ENCODE results near the gene KMT5C. TPM values are rescaled to one million over a fixed set of nuclear protein-coding genes. Genes with fewer than 3 reads are reported as not detected.

The KMT5C gene
- total and polyA plus RNA-seq, 2 donors (not counting 1 experiment from before 2014, with no cell fraction given), result 22.2 to 23.6 TPM

- no peak for DNase-seq
- Histone ChIP-seq H3K4me1 (ENCODE audit: control insufficient read depth in 2 of 2, insufficient read depth in 2 of 2, low read length in 2 of 2) (peaks cover 16 to 28% of the 10 kb centered on the region in 2 donors), H4K20me1 (ENCODE audit: control insufficient read depth, insufficient read depth, low read length, poor library complexity, severe bottlenecking) (no peaks in the 10 kb centered on the region), H3K36me3 (replicated peaks in 1 of 2; ENCODE audit: control extremely low read depth in 1 of 2, control insufficient read depth in 1 of 2, extremely low read depth in 1 of 2, insufficient read depth in 2 of 2, low read length in 1 of 2) (peaks cover 0 to 10% of the 10 kb centered on the region in 2 experiments), H3K9ac (ENCODE audit: low read length) (no peak overlapping the region), H3K79me2 (ENCODE audit: control insufficient read depth, insufficient read depth, low read length) (peaks cover 17% of the 10 kb centered on the region), H3K4me2 (replicated peaks; ENCODE audit: low read depth, low read length, poor library complexity, severe bottlenecking) (peak overlapping the region; percentile 99), H3K4me3 (ENCODE audit: control extremely low read depth in 1 of 5, extremely low read depth in 1 of 5, insufficient read depth in 1 of 5, low read depth in 2 of 5, low read length in 4 of 5) (no peak overlapping the region), H3K27me3 (replicated peaks in 1 of 4; ENCODE audit: control extremely low read depth in 1 of 4, control insufficient read depth in 3 of 4, insufficient read depth in 4 of 4, low read length in 3 of 4) (peaks cover 0 to 22% (median 9%) of the 10 kb centered on the region in 4 experiments), H2AFZ (ENCODE audit: insufficient read depth, low read depth, low read length, poor library complexity, severe bottlenecking) (no peak overlapping the region), H3K9me3 (ENCODE audit: control extremely low read depth in 1 of 3, control insufficient read depth in 2 of 3, insufficient read depth in 1 of 3, low read length in 2 of 3) (peaks cover 0 to 7% (median 0%) of the 10 kb centered on the region in 3 donors), H3K27ac (ENCODE audit: low read length in 2 of 2) (no peak overlapping the region)
- intact Hi-C loops (cut with micrococcal nuclease), result no loop called here
- ChIA-PET CTCF (no interaction called here), POLR2A (no interaction called here)
- Mint-ChIP-seq H3K27ac (no peak overlapping the region), H3K4me1 (peaks cover 20% of the 10 kb centered on the region), H3K9me3 (ENCODE audit: insufficient read depth) (no peaks in the 10 kb centered on the region), H3K27me3 (peaks cover 7% of the 10 kb centered on the region), H3K4me3 (peak overlapping the region; percentile 57)
- WGBS (ENCODE audit: insufficient coverage), result 96% methylated on average over 43 of the region's 50 CpGs
- TF ChIP-seq CTCF (IDR thresholded peaks at IDR 0.05) (no peak), EZH2 (IDR thresholded peaks at IDR 0.05; ENCODE audit: borderline replicate concordance, insufficient read depth, low read depth, low read length, poor library complexity, severe bottlenecking) (no peak)
- no peak for ATAC-seq (ENCODE audit: low read depth)
These were observed 2.2 kb downstream of the KMT5C start for GRCh38 chr19:55341595-55342531.

- 96% methylated on average over 9 of the region's 9 CpGs for WGBS (ENCODE audit: insufficient coverage)
- intact Hi-C loops (cut with micrococcal nuclease), result no loop called here
- H3K9me3 Mint-ChIP-seq (ENCODE audit: insufficient read depth), result no peaks in the 10 kb centered on the region
- peaks cover 14 to 18% of the 10 kb centered on the region in 2 donors for H3K4me1 ChIP-seq (ENCODE audit: control insufficient read depth in 2 of 2, insufficient read depth in 2 of 2, low read length in 2 of 2)
- no peak for TF ChIP-seq EZH2 (IDR thresholded peaks at IDR 0.05; ENCODE audit: borderline replicate concordance, insufficient read depth, low read depth, low read length, poor library complexity, severe bottlenecking)
- TF ChIP-seq CTCF (IDR thresholded peaks at IDR 0.05), result no peak
- peaks cover 0 to 7% (median 0%) of the 10 kb centered on the region in 3 donors for H3K9me3 ChIP-seq (ENCODE audit: control extremely low read depth in 1 of 3, control insufficient read depth in 2 of 3, insufficient read depth in 1 of 3, low read length in 2 of 3)
- no peak overlapping the region for H3K9ac ChIP-seq (ENCODE audit: low read length)
- no peak for DNase-seq
- H3K4me3 Mint-ChIP-seq, result no peak overlapping the region
- ChIA-PET CTCF (no interaction called here), POLR2A (no interaction called here)
- H3K27me3 ChIP-seq (replicated peaks in 1 of 4; ENCODE audit: control extremely low read depth in 1 of 4, control insufficient read depth in 3 of 4, insufficient read depth in 4 of 4, low read length in 3 of 4), result peaks cover 0 to 13% (median 4%) of the 10 kb centered on the region in 4 experiments
- H2AFZ ChIP-seq (ENCODE audit: insufficient read depth, low read depth, low read length, poor library complexity, severe bottlenecking), result no peak overlapping the region
- no peak overlapping the region for H3K4me2 ChIP-seq (replicated peaks; ENCODE audit: low read depth, low read length, poor library complexity, severe bottlenecking)
- H3K27me3 Mint-ChIP-seq, result peaks cover 3% of the 10 kb centered on the region
- ATAC-seq (ENCODE audit: low read depth), result no peak
- no peak overlapping the region for H3K27ac ChIP-seq (ENCODE audit: low read length in 2 of 2)
- peaks cover 13% of the 10 kb centered on the region for H3K4me1 Mint-ChIP-seq
- no peaks in the 10 kb centered on the region for H4K20me1 ChIP-seq (ENCODE audit: control insufficient read depth, insufficient read depth, low read length, poor library complexity, severe bottlenecking)
- H3K4me3 ChIP-seq (ENCODE audit: control extremely low read depth in 1 of 5, extremely low read depth in 1 of 5, insufficient read depth in 1 of 5, low read depth in 2 of 5, low read length in 4 of 5), result no peak overlapping the region
- H3K27ac Mint-ChIP-seq, result no peak overlapping the region
- H3K36me3 ChIP-seq (replicated peaks in 1 of 2; ENCODE audit: control extremely low read depth in 1 of 2, control insufficient read depth in 1 of 2, extremely low read depth in 1 of 2, insufficient read depth in 2 of 2, low read length in 1 of 2), result peaks cover 0 to 10% of the 10 kb centered on the region in 2 experiments
- peaks cover 17% of the 10 kb centered on the region for H3K79me2 ChIP-seq (ENCODE audit: control insufficient read depth, insufficient read depth, low read length)
These were observed 4.8 kb downstream of the KMT5C start for GRCh38 chr19:55344444-55344843.

Measured in B cell (primary cell).